Stimulated activated CD4-positive, alpha-beta T cell treated with anti-CD3 and anti-CD28 coated beads, Interleukin-1b, Interleukin-23, amount 100 ng/mL, for 4 hours (primary cell): ENCODE measurements around the gene KRTAP13-4.

Experiments
- DNase-seq, 2 donors: peaks; one replicate each; pipeline ENCODE4 v3.0.0-alpha.2; 2020; ENCODE audit warnings: low read depth in 2 of 2

The KRTAP13-4 gene, protein sequence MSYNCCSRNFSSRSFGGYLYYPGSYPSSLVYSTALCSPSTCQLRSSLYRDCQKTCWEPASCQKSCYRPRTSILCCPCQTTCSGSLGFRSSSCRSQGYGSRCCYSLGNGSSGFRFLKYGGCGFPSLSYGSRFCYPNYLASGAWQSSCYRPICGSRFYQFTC

DNA sequence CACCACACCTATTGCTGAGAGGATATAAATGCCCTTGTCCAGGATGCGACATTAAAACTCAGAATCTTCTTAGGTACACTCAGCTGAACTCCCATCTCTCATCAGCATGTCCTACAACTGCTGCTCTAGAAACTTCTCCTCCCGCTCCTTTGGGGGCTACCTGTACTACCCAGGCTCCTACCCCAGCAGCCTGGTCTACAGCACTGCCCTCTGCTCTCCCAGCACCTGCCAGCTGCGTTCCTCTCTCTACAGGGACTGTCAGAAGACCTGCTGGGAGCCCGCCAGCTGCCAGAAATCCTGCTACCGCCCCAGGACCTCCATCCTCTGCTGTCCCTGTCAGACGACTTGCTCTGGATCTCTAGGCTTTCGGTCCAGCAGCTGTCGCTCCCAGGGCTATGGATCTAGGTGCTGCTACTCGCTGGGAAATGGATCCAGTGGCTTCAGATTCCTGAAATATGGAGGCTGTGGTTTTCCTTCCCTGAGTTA is at the start of gene KRTAP13-4:
Gene KRTAP13-4, plus strand, starts transcription at position 51 of the 486 bp plus-strand sequence. Its CDS starts 56 bp downstream, at position 107.
- DNase-seq = no peak

GRCh38 chr21:30382201-30382600 is 47.8 kb upstream of the KRTAP13-4 start:
- DNase-seq = no peak

- no peak for DNase-seq
Measured at GRCh38 chr21:30391492-30392025, 38.5 kb upstream of the KRTAP13-4 start.

GRCh38 chr21:30395731-30396130 is 34.3 kb upstream of the KRTAP13-4 start, which contains the start of gene KRTAP13-1:
Gene KRTAP13-1 (plus strand): TSS chr21:30396031. CDS start chr21:30396087, 56 bp downstream.
- no peak for DNase-seq

GRCh38 chr21:30408782-30409494 is 21.1 kb upstream of the KRTAP13-4 start:
- no peak for DNase-seq

GRCh38 chr21:30415993-30416392 is 14.0 kb upstream of the KRTAP13-4 start:
- DNase-seq = no peak

DNA sequence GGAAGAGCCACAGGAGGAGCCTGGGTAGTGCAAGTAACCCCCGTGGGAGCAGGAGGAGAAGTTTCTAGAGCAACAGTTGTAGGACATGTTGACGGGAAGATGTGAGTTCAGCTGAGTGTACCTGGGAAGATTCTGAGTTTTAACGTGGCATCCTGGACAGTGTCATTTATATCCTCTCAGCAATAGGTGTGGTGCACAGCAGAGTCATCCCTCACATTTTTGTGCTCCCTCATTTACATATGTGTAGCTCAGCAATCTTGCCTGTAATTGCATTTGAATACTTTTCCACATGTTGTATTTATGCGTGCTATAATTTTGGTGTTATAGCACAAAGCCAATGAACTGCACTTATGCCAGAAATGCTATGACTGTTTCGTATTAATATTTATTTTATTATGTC is 4.2 kb upstream of the KRTAP13-4 start, which contains the start of gene KRTAP13-3:
Gene KRTAP13-3, minus strand, starts transcription at position 101 of the 400 bp plus-strand sequence. Its CDS starts 14 bp downstream, at position 87.
- no peak for DNase-seq

DNA sequence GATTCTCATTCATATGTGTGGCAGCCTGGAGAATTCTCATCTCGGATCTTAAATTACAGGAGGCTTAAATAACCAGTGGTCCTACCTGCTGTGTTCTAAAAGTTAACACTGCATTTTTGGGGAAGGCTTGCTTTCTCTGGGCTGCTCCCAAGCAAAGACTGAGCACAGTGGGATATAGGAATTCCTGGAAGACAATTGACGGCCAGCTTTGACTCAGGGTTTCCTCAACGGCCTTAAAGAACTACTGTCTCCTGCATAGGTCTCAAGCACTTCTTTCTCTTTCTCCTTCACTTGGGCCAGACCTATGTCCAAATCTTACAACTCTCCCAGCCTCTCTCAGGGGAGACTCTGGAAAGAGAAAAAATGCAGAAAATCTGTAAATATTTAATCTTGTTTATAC is 3.3 kb upstream of the KRTAP13-4 start:
- no peak for DNase-seq

DNA sequence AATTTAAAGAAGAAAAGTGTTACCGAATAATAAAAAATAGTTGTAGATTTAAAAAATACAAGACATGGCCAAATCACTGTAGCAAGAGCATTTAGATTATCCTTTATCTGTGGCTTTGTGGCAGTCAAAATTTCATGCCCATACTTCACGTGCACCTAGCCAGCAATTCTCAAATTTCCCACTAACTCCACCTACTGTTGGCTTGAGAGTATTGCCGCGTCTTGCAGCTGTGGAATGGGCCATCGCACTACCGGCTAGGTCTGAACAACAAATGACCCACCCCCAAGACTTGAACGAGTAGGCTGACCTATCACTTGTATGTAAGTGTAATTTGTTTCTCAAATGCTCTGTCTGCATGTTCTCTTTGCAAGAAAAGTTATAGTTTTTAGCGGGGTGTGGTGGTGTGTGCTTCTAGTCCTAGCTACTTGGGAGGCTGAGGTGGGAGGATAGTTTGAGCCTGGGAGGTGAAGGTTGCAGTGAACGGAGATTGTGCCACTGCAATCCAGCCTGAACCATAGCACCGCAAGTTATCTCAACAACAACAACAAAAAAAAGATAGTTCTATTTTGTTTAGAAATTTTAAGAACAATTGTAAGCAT is 4.1 kb downstream of the KRTAP13-4 start:
- no peak for DNase-seq

- DNase-seq = no peak
Measured at GRCh38 chr21:30437010-30437565, 7.1 kb downstream of the KRTAP13-4 start.

DNA sequence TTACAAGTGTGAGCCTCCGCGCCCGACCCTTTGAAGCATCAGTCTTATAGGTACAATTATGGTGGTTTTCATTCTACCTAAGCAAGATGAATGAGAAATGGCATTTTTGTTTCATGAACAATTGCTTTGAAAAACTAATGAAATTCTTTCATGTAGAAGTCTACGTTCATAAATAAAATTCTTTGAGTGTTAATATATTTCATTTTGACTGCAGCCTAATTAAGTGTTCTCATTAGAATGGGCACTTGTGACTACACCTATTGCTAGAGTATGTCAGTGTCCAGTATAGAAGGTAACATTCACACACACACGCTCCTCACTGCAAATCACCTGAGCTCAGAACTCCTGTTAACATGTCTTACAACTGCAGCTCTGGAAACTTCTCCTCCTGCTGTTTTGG is 10.0 kb downstream of the KRTAP13-4 start, which contains the start of gene KRTAP15-1:
Gene KRTAP15-1, plus strand, starts transcription at position 301 of the 400 bp plus-strand sequence. Its CDS starts 53 bp downstream, at position 354.
- DNase-seq = no peak

- no peak for DNase-seq
Measured at GRCh38 chr21:30443226-30443625, 13.2 kb downstream of the KRTAP13-4 start.

- no peak for DNase-seq
Measured at GRCh38 chr21:30444204-30444603, 14.2 kb downstream of the KRTAP13-4 start.

- no peak for DNase-seq
Measured at GRCh38 chr21:30447056-30447455, 17.0 kb downstream of the KRTAP13-4 start.

GRCh38 chr21:30448514-30448913 is 18.5 kb downstream of the KRTAP13-4 start:
- no peak for DNase-seq

DNA sequence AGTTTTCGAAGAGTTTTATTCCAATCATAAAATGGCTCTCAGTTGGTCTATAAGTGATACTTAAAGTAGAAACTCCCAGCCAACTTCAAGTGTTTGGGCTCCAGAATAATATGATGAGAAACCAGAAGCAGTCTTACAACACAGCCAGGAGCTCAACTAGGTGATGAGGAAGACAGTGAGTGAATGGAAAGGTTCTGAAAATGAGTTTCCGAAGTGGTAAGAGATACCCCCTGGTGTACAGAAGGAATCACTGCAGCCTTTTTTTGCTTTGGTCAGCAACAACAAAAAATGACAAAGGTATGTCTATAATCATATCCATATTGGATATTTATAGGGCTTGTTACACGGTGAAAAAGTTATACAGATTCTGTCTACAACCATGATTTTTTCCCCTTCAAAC is 33.7 kb downstream of the KRTAP13-4 start:
- DNase-seq = no peak

DNA sequence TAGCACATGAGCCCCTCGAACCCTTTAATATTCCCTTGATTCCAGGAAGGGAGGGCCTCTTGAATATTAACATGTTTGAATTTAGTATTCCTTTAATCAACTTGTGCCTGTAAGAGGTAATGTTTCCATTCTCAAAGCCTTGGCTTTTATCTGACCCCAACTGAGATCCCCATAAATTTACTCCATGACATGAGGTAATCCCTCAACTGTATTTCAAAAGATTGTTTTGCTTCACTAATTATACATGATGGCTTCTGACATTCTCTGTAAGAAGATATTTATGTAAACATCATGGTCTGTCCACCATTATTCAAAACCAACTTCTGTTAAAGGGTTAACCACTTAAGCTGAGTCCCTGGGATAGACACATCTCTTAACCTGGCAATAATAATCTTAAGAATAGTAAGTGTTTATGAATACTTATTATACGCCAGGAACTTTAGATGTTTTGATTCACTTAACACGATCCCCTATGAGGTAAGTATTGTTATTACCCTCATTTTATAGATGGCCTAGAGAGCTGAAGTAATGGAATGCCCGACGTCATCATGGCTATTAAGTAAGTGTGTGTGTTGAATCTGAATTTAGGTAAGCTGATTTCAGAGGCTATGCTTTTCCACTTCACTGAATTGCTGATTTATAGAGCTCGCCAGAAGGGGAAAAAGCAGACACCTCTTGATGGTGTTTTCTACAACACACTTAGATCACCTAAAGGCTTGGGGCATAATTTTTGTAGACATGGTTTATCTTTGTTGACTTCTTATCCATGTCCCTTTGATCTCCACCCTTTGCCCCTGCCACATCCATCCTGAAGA is 39.1 kb downstream of the KRTAP13-4 start:
- DNase-seq = no peak

DNA sequence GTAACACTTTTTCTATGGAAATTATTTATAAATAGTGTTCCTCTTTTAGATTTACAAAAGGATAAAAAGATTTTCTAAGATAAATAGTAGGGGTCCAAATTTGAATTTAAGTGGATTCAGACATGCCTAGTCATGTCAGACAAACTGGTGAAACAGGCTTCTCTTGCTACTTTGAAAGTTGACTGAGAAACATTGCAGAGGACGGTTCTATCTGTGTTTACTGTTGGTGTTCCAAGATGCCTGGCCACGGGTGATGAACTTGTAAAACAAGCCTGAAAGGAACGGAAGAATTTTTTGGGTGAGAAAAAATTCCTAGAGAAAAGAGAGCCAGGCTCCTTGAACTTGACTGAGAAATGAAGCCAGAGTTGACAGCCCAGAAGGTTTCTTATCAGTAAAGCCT is 48.0 kb downstream of the KRTAP13-4 start:
- DNase-seq = no peak

- DNase-seq = no peak
Measured at GRCh38 chr21:30479259-30479658, 49.2 kb downstream of the KRTAP13-4 start.

DNA sequence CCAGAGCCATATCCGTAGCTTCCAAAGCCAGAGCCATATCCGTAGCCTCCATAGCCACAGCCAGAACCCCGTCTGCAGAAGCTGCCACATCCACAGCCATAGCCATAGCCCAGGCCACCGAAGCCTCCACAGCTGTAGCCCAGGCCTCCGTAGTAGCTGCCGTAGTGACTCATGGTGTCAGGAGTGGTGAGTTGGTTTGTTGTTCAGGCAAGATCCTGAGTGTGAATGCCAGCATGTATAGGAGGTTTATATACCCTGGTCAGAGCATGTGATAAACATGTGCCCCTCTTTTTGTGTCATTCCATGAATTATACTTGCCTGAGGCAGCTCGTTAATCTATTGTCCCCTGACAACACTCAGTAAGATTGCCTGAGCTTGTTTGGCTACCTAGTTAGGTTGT is 50.1 kb downstream of the KRTAP13-4 start, which contains the start of gene KRTAP19-1:
Gene KRTAP19-1, minus strand, starts transcription at position 223 of the 400 bp plus-strand sequence. Its CDS starts 50 bp downstream, at position 173.
- DNase-seq = no peak
